Myocyte (in vitro differentiated cells): ENCODE data around the gene ZNG1B. TPM values are rescaled to one million over a fixed set of nuclear protein-coding genes. Genes with fewer than 3 reads are reported as not detected.
"Not testable (repeated sequence)": the region's sequence is repeated elsewhere in the genome, so short reads cannot be mapped to it uniquely, and the experiment has no call there.

Source experiments
- DNase-seq: peaks from one replicate; pipeline ENCODE4 v3.0.0-alpha.2; 2012; ENCODE audit warnings: low read depth
- total RNA-seq: library from RNA; depleted of rRNA; stranded (reverse); fragments of >200 nt; gene quantifications from 2 replicates; pipeline ENCODE4 v1.2.3, GENCODE V29; 2014

The ZNG1B gene
- total RNA-seq, 1 donor from 2014 or later: 47.7 TPM

DNA sequence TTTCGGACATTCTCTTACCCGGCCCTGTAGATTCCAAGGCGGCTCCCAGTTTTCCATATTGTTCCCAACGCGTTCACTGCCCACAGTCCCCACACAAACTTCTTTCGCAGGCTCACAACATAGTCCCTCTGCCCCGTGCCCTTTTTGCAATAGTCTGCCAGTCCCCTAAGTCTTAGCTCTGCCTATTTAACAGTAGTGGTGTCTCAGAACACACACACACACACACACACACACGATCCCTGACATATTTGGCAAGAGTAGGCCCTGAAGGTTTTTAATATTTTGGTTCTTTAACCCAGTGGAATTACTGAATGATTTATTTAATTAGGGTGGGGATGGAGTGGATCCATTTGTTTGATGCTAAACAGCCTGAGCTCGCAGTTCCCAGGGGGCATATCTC lies 105.0 kb downstream of the ZNG1B start:
- DNase-seq: not testable (repeated sequence)

Other genes starting within 250 kb of the ZNG1B start
- 19.6 and 27.8 TPM in 2 replicates for gene PAX8, start 158.8 kb upstream of the ZNG1B start, total RNA-seq
- gene FOXD4L1, start 61.0 kb downstream of the ZNG1B start, total RNA-seq: 0.26 and 0.43 TPM in 2 replicates
- 7.2 and 9.1 TPM in 2 replicates for gene RABL2A, start 189.6 kb downstream of the ZNG1B start, total RNA-seq